ENCODE measurements around the gene FGF10.
A peak's percentile ranks its signal among the peaks of the same experiment; 100 is the strongest.

The FGF10 gene

DNA sequence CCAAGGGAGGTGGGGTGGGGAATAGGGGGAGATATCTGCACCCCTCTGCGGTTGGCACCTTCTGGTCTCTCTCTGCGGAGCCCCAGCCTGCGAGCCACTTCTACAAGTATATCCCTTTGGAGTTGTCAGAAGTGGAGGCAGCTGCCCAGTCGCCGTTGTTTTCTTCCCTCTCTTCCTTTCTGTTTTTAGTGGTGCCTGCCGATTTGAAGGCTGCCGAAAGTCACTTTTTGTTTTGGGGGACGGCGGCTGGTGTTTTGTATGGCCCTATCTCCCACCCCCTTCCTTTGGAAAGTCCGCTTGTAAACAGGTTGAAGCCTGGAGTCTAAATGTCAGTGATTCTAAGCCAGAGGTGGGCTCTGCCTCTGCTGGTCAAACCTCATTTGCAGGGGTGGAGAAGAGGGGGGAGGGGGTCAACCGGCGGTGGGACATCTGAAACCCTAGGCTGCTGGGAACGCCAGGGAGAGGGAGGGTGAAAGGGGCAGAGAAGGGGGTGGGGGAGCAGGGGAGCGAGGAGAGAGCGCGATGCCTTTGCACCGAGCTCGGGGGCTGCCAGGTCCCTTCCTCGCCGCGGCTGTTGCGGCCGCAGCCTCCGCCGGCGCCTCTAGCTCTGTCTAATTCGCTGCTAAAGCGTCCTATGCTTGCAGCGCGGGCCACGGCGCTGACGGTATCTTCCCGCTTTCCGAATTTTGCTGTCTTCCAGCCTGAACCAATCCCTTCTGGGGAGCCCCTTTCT is at the start of gene FGF10:
TSS of gene FGF10 (minus strand) at position 331 of the 733 bp plus-strand sequence. CDS start 738 bp downstream, outside the sequence.
- no peak for DNase-seq (ENCODE audit: low read depth)

DNA sequence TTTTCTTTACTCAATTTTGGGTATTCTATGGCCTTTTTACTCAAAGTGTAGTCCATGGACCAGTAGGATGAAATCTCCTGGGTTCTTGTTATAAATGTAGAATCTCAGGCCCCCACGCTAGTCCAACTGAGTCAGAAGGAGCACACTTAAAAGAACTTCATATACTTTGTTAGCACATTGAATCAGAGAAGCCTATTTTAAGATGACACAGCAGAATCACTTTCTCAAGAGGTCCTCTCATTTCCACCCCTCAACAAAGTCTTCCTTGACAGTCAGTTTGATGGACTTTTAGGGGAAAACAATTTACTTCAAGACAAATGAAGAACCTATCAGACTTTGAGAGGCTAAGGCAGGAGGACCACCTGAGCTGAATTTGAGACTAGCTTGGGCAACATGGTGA is 37.7 kb upstream of the FGF10 start:
- DNase-seq (ENCODE audit: low read depth), result no peak

DNA sequence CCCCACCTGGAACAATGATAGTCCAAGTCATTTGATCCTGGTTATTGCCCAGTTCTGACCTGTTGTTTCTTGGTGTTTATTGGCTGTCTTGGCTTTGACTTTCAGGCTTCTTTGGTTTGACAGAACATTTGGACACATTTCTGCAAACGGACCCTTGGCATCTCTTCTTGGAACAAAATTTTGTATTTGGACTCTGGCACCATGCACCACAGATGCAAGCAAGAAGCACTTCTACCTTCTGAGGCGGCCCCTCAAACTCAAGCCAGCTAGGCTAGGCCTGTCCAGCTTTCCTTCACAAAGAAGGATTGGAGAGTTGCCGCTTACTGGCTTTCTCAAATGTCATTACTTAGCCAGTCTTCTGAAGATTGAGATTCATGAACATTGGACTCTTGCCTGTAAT is 23.1 kb upstream of the FGF10 start:
- no peak for DNase-seq (ENCODE audit: low read depth)

DNA sequence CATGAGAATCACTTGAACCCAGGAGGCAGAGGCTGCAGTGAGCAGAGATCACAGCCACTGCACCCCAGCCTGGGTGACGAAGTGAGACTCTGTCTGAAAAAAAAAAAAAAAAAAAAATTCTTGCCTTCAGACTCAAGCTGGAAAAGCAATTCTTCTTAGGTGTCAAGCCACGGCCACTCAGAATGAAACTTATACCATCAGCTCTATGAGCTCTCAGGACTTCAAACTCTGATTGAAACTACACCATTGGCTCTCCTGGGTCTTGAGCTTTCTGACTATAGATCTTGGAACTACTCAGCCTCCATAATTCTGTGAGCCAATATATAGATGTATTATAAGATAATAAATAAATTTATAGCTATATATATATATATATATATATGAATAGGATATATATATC is 12.9 kb upstream of the FGF10 start:
- DNase-seq (ENCODE audit: low read depth), result no peak

DNA sequence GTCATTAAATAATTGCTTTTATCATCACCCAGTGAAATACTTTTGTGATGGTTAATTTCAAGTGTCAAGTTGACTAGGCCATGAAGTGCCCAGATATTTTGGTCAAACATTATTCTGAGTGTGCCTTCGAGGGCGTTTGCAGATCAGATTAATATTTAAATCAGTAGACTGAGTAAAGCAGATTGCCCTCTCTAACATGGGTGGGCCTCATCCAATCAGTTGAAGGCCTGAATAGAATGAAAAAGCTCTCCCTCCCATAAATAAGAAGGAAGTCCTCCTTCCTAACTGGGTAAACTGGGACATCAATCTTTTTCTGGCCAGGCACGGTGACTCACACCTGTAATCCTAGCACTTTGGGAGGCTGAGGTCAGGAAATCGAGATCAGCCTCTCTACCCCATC is 12.4 kb upstream of the FGF10 start:
- DNase-seq (ENCODE audit: low read depth), result no peak

DNA sequence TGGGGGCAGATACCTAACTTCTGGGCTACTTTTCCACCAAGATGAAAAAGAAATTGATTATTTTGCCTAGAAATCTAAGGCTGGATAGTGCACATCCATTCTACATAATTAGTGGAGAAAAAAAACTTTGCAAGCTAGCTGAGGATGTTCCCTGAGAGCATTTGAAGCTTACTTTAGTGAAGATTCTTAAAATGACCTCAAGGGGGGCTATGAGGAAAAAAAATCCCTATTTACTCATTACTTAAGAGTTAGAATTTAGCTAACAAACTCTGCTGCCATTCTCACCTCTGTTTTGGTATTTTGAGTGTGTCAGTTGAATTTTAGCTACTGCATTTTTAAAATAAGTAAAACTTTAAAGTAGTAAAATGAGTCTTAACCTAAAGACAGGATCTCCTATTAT is 9.2 kb upstream of the FGF10 start:
- no peak for DNase-seq (ENCODE audit: low read depth)

DNA sequence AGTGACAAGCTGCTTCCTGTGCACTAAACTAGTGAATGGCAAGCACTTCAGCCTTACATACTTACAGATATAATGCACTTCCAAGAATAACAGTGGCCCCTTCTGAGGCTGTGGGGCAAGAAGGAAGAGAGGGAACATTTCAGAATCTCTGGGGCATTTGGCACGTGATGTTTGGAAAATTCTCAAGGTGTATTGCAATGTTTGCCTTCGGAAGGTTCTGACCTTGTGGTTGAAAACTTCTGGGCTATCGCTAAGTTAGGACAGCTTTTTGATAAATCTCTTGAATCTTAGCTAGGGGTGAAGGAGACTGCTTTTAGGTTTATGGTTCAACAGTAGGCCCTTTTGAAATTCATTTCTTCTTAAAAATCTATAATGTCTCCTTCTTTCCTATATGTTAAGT is 7.1 kb upstream of the FGF10 start:
- no peak for DNase-seq (ENCODE audit: low read depth)

DNA sequence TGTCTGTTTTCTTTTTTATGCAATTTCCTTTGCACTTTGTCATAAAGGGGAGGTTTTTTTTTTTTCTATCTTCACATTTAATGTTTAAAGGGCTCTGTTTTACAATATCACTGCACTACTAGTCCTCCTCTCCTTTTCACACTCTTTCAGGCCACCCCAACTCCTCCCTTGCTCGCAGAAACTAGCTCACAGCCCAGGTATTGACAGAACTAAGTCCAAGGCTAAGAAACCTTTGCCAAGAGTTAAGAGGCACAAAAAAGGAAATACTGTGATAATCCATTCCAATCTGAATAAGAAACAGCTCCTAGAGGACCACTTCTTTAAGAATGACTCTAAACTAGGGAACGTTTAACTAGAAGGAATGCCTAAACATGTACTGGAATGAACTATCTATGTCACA is 1.1 kb upstream of the FGF10 start:
- no peak for DNase-seq (ENCODE audit: low read depth)

DNA sequence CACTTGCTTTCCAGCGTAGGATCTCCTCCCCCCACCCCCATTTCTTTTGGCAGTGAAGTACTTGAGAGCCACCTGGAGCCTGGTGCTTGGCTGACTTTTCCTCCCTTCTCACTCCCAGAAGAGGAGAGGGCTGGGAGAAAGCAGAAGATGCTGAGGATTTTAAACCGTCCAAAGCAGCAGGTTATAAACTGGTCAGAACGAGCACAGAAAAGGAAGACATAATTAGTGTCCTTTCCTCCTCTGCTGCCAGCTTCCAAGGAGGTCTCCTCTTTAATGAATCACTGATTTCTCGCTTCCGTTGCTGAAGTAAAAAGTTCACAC is 563 bp upstream of the FGF10 start:
- no peak for DNase-seq (ENCODE audit: low read depth)

DNA sequence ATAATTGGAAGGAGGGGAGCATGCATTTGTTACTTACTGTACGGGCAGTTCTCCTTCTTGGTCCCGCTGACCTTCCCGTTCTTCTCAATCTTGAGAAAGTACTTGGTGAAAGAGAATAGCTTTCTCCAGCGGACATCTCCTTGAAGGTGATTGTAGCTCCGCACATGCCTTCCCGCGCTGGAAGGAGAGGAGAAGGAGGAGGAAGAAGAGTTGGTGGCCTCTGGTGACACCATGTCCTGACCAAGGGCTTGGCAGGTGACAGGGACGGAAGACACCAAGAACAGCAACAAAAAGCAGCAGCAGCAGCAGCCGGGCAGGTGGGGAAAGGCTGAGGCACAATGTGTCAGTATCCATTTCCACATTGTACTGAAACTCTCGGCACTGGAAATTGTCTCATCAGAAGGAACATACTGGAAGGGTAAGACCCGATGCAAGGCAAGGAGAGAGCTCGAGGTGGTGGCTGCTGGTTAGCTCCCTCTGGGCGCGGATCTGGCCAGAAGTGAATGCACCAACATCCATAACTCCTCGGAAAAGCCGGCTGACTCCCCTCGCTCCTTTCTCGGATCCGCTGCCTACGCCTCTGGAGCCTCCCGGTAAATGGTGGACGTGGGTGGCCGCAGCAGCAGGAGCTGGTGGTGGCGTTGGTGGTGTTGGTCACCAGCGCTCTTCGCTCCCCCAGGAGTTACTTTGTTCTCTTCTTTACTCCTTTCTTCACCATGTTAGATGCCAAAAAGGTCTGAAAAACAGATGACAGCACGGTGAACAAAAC is 715 bp downstream of the FGF10 start:
- DNase-seq (ENCODE audit: low read depth), result peak; percentile 26

DNA sequence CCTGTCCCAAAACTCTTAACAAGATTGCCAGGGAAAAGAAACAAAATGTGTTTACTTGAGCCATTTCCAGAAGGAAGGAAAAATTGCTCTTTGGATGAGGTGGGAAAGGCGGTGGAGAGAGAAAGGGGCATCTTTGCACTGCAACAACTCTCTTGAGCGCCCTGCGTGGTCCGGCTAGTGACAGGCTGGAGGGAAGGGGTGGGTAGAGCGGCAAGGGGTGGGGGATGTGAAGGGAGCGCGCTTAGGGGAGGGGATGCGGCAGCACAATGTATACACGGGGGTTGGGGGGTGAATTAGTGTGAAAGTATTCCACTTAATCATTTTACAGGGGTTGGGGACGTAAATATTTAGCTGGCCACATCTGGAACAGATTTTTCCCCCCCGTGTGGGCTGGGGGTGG is 1.3 kb downstream of the FGF10 start:
- no peak for DNase-seq (ENCODE audit: low read depth)

DNA sequence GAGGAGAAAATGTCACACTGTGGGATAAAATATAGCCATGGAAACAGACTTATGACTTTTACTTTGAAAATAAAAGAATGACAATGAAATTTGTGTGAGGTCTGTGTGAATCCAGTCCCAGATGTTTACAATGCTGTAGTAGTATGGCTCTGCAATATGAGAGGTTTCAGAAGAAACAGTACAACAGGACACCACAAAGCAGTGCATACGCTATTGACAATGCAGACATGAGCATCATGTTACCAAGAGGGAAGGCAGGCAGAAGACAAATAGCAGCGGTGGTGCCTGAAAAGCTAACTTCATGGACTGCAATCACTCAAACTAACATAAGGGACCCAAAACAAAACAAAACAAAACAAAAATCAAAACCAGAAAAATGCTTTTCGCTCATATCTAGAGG is 1.8 kb downstream of the FGF10 start:
- DNase-seq (ENCODE audit: low read depth), result no peak

DNA sequence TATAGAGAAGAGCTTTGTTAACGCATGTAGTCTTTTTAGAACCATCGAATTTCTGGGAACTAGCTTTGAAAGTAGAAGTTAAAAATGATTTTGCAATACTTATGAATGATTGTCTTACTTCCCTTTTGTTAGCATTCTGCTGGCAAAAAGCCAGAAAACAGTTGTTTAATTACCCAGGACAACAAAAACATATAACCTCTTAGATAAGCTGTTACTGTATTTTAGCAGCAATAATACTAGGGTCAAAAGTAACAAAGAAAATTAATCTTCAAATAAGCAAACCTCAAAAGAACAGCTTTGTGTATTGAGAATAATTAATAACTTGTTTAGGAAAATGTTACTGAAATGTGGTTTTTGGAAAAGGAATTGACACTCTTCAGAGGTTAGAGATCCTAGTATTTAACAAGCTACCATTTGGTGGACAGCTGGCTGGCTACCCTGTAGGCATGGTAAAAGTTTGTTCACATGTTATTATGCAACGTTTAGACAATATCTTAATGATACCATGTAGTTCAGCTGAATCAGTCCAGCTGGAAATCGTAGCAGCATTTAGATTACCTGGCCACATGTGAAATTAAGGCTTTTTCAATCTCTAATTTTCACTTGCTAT is 3.8 kb downstream of the FGF10 start:
- no peak for DNase-seq (ENCODE audit: low read depth)

DNA sequence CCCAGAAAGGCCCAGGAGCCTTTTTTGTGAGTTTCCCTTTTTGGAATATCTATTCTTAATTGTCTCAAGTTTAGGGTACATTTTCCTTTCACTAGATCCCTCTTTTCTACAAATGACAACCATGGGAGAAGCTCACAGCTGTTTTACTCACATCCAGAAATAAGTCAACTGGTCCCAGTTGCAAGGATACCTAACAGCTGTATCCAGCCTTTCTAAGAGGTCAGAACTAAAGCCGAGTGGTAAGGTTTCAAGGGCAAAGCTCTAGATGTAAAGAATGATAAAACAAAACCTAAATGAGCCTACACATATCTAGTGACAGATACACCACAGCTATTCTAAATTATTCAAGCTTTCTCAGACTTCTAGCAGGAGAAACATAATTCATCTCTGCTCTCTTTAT is 4.4 kb downstream of the FGF10 start:
- no peak for DNase-seq (ENCODE audit: low read depth)

DNA sequence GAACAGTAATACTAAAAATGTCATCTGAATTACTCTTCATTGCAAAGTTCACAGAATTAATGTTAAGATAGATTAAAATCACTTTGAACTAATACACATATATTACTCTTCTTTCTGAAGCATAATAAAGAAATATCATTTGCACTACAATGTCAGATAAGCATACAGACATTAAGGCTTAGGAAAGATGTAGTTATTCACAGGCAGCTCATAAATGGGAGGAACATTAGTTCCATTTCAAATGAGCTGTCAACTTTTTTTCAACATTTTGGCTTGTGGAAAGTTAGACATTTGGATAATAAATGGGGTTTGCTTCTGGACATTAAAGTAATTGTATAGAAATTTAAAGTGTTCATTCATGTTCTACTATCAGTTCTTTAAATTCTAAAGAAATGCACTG is 6.3 kb downstream of the FGF10 start:
- DNase-seq (ENCODE audit: low read depth), result no peak

DNA sequence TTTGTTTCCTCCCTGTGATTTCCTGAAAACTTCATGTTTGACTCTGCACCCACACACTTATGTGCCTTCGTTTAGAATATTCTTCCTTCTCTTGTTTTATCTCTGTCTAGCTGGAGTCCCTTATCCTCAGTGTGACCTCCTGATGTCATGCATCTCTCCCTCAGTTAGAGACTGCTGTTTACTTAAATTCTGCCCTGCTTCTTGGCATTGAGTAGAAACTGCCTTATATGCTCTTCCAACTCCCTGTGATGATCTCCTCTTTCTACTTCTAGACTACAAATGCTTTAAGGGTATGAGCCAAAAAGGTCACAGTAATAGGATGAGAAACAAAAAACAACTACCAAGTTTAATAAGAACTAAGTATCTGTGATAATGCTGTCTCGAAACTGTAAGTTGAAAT is 12.2 kb downstream of the FGF10 start:
- DNase-seq (ENCODE audit: low read depth), result no peak

DNA sequence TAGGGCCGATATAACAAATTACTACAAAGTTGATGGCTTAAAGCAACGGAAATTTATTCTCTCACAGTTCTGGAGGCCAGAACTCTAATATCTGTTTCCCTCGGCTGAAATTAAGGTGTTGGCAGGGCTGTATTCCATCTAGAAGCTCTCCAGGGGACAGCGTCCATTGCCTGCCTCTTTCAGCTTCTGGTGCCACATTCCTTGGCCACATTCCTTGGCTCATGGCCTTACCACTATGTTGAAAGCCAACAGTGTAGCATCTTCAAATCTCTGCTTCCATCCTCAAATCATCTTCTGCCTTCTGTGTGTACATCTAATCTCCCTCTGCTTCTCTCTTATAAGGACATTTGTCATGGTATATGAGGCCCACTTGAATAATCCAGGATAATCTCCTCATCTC is 17.2 kb downstream of the FGF10 start:
- DNase-seq (ENCODE audit: low read depth), result no peak

DNA sequence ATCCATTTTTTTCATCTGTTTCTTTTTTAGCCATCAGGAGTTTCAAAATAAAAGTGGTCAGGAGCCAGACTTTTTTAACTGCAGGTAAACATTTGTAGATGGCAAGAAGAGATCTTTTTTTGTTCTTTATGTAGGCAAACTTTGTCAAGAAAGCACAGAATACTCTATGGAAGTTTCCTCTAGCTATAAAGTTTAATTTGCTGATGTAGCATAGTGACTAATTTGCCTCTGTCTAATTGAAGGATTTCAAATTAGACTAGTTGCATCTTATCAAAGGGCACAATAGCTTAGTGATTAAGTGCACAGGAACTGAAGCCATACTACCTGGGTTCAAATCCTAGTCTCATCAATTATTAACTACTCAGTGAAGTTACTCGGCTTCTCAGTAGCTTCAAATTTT is 22.0 kb downstream of the FGF10 start:
- DNase-seq (ENCODE audit: low read depth), result no peak

DNA sequence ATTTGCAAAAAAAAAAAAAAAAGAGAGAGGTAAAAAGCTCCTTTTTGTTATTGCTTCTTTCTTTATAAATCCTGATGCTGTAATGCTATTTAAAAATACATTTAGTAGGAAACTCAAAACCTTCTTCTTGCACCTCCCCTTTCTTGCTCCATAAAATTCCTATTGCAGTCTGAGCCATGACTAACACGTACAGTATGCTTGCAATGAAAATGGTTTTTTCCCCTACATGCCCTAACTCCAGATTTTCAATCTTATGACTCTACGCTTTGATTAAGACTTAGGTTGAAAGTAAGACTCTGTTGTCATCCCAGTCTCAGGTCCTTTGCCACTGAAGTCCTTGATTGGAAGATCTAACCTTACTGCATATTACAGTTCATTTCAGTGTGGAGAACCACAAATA is 23.9 kb downstream of the FGF10 start:
- DNase-seq (ENCODE audit: low read depth), result peak; percentile 91

DNA sequence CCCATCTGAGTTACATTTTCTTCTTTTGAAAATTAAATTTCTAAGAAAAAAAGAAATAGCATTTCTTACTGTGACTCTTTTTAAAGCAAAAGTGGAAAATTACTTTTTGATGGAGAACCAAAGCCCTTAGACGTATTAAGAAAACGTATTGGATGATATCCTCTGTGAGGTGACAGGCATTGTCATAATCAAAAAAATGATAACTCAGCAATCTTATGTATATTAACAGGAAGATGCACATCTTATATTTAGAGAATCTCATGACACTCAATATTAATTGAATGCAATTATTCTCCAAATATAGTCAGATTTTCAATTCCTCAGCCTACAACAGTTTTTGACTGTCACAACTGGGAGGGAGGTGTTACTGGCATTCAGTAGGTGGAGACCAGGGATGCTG is 25.1 kb downstream of the FGF10 start:
- no peak for DNase-seq (ENCODE audit: low read depth)

DNA sequence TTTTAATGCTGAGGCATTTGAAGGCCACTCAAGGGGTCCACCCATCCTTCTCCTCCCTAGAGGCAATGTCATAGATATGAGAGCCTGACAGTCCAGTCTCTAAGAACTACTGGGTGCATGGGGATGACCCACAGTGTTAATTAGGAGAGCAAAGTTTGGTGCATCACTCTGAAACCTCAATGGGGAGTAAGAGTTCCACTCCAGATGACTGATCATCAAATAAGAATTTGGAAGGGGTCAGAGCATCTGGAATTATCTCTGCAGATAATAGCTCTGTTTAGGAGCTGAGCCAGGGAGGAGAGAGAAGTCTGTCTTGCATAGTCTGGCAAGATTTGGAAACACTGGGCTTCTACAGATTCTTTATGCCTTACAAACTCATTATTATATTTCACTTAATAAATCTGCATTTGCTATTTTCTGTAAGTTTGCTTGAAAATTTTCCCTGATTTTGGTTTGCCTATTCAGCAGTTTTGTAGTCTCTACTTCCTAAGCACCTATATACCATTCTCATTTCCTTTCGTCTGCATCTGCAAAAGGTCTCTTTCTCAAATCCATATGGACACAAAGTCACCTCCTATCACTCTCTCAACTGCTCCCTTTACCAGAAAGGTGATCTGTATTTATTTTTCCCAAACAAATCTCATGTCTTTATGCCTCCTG is 27.7 kb downstream of the FGF10 start:
- DNase-seq (ENCODE audit: low read depth), result peak; percentile 5

DNA sequence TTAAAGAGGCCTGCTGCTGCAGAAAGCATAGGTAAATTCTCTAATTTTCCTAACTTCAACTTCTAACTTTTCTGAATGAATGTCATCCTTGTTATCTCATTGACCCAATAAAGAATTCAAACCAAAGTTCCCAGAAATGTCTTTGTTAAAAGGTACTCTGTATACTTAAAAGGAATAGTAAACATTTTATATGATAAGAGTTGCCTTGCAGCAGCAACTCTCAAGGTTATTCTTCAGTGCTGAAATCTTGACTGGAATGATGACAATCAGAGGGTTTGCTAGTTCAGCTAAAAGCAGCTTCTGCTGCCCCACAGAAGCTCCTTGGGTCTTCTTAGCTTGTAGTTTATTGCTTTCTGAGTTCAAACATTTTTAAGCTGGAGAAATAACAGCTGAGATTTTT is 28.3 kb downstream of the FGF10 start:
- DNase-seq (ENCODE audit: low read depth), result no peak

DNA sequence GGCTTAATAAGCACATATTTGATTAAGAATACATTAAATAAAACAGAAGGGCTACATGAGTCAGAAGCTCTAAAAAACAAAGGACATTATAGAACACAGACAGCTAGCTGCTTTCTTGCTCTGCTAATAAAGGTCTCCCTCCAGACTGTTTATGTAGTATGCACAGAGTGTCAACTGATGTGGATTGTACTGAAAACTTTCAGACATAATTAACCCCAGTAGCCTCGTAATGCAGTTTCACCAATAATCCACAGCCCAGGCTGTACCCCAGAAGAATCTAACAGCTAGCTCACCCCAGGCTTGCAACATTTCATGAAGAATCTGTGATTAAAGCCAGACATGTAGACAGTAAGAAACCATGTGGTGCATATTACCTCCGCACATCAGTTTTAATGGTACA is 30.8 kb downstream of the FGF10 start:
- DNase-seq (ENCODE audit: low read depth), result no peak
